Gastroesophageal sphincter (tissue), 3 donors: ENCODE data around the gene F3.

Experiments
- CTCF ChIP-seq, 4 experiments: fragments of 200-600 bp in 2 of 4; fragments of 450-650 bp in 2 of 4; sonication (generic) in 1 of 4; IDR thresholded peaks; one replicate each; pipeline ENCODE4 v1.5.1; 2017 to 2019; ENCODE audit warnings: antibody characterized with exemption in 4 of 4, mild to moderate bottlenecking in 2 of 4, moderate library complexity in 2 of 4
- EP300 ChIP-seq: sonication (generic); formaldehyde crosslinking; IDR thresholded peaks from one replicate; pipeline ENCODE4 v1.6.1; 2017; ENCODE audit warnings: antibody characterized with exemption, mild to moderate bottlenecking

- TF ChIP-seq CTCF (IDR thresholded peaks at IDR 0.05): peak in 1 of 4 experiments; percentile 1
- no peak for TF ChIP-seq EP300
Observed at GRCh38 chr1:94542088-94542870, 720 bp upstream of the F3 start.
